ENCODE results near the gene CPA2. TPM values are rescaled to one million over a fixed set of nuclear protein-coding genes. Genes with fewer than 3 reads are reported as not detected.

Gene CPA2
- total and polyA plus RNA-seq, 2 of the 4 experiments (the other 2 are of a cell fraction) = 0.05 TPM; not detected in 1

DNA sequence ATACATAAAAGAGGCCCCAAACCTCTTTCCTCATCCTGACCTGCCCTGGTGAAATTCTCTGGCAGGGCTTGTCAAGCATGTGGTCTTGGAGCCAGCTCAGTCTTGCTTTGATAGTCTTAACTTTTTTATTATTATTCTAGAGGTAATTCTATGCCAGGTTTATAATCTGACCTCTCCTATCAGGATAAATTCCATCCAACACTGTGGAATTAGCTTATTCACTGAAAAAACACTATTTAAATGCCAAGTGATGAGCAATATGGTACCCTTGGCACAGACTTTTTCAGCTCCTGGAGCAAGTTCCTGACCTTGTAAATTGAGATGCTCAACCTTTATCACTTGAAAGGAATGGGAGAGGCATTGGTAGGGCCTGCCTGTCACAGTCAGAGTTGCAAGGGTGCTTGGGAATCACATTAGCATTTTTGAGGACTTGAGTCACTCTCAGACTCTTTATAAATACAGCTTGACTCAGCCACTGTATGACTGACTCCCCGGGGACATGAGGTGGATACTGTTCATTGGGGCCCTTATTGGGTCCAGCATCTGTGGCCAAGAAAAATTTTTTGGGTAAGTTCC, 26.1 kb downstream of the CPA2 start, which contains the start of gene CPA4 (continued):
- TF ChIP-seq RAD21 (IDR thresholded peaks at IDR 0.05; ENCODE audit: low read length) = no peak
- TF ChIP-seq CHD1 (IDR thresholded peaks at IDR 0.05; ENCODE audit: low read depth, low read length) = no peak

DNA sequence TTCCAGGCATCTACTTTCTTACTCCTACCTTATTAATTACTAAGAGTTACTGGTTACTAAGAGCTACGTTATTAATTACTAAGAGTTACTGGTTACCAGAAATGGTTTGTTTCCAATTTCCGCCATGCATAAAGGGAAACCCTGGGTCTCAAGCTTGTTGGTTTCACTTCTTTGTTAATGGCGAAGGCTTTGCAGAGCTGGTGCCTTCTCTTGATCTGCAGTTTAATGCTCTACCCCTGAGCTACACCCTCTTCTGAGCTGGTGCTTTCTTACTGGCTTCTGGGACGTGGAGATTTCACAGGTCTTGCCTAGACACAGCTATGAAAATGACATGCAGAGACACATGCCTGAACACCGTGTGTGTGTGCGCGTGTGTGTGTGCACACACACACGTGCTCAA, 26.9 kb downstream of the CPA2 start:
- peak overlapping the region; percentile 53; the same call in 1 of the 2 replicates for H3K27ac ChIP-seq (ENCODE audit: insufficient read depth, low read length)
- H2BK5ac ChIP-seq (ENCODE audit: low read depth, low read length, poor library complexity, severe bottlenecking) = peak overlapping the region; percentile 90
- peaks cover 14% of the 10 kb centered on the region for H3K4me1 ChIP-seq (ENCODE audit: control insufficient read depth, insufficient read depth, low read length)
- no peaks in the 10 kb centered on the region for H3K27me3 ChIP-seq (ENCODE audit: control insufficient read depth, insufficient read depth, low read length)
- H2BK15ac ChIP-seq (ENCODE audit: low read depth, low read length) = peak overlapping the region; percentile 91; the same call in 2 of the 3 replicates
- peak overlapping the region; percentile 71; the same call in 1 of the 2 replicates for H3K56ac ChIP-seq (ENCODE audit: extremely low read depth, insufficient read depth, low read length)
- H2AFZ ChIP-seq (replicated peaks; ENCODE audit: low read length, poor library complexity) = no peak overlapping the region
- H2BK120ac ChIP-seq (ENCODE audit: low read depth, low read length) = peak overlapping the region; percentile 98
- H3K9me1 ChIP-seq (ENCODE audit: insufficient read depth, low read length) = peaks cover 25% of the 10 kb centered on the region
- peak overlapping the region; percentile 86 for H2AK9ac ChIP-seq (replicated peaks; ENCODE audit: low read depth, low read length, poor library complexity)
- ATAC-seq (ENCODE audit: low read depth) (no peak), DNase-seq (no peak)
- no peaks in the 10 kb centered on the region for H3K9me3 ChIP-seq (ENCODE audit: control insufficient read depth, insufficient read depth, low read length)
- TF ChIP-seq FOS (IDR thresholded peaks at IDR 0.05; ENCODE audit: low read depth, low read length) (no peak), RAD21 (IDR thresholded peaks at IDR 0.05; ENCODE audit: low read length) (no peak), MAFK (IDR thresholded peaks at IDR 0.05; ENCODE audit: low read depth, low read length) (no peak), RCOR1 (IDR thresholded peaks at IDR 0.05; ENCODE audit: insufficient replicate concordance, low read length) (no peak), MXI1 (IDR thresholded peaks at IDR 0.05; ENCODE audit: borderline replicate concordance, low read depth, low read length) (no peak), BHLHE40 (IDR thresholded peaks at IDR 0.05; ENCODE audit: low read depth, low read length) (no peak), SMC3 (IDR thresholded peaks at IDR 0.05; ENCODE audit: low read depth, low read length) (no peak), NFE2L2 (IDR thresholded peaks at IDR 0.05; ENCODE audit: low read depth, low read length) (no peak)
- TF ChIP-seq, protein P1, sequence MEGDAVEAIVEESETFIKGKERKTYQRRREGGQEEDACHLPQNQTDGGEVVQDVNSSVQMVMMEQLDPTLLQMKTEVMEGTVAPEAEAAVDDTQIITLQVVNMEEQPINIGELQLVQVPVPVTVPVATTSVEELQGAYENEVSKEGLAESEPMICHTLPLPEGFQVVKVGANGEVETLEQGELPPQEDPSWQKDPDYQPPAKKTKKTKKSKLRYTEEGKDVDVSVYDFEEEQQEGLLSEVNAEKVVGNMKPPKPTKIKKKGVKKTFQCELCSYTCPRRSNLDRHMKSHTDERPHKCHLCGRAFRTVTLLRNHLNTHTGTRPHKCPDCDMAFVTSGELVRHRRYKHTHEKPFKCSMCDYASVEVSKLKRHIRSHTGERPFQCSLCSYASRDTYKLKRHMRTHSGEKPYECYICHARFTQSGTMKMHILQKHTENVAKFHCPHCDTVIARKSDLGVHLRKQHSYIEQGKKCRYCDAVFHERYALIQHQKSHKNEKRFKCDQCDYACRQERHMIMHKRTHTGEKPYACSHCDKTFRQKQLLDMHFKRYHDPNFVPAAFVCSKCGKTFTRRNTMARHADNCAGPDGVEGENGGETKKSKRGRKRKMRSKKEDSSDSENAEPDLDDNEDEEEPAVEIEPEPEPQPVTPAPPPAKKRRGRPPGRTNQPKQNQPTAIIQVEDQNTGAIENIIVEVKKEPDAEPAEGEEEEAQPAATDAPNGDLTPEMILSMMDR (conservative IDR thresholded peaks at IDR 0.05; ENCODE audit: low read depth, low read length) = no peak
- TF ChIP-seq, protein P2, sequence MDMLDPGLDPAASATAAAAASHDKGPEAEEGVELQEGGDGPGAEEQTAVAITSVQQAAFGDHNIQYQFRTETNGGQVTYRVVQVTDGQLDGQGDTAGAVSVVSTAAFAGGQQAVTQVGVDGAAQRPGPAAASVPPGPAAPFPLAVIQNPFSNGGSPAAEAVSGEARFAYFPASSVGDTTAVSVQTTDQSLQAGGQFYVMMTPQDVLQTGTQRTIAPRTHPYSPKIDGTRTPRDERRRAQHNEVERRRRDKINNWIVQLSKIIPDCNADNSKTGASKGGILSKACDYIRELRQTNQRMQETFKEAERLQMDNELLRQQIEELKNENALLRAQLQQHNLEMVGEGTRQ (IDR thresholded peaks at IDR 0.05; ENCODE audit: low read depth, low read length) = no peak
- H4K8ac ChIP-seq (ENCODE audit: low read depth in 2 of 2, low read length in 2 of 2) = peak overlapping the region; percentile 64 to 88
- no peak overlapping the region for H3K4me3 ChIP-seq (ENCODE audit: insufficient read depth, low read depth, low read length)
- H3K23ac ChIP-seq (ENCODE audit: low read depth, low read length) = peak overlapping the region; percentile 92
- POLR2A ChIA-PET (ENCODE audit: unreplicated experiment) = interaction anchor here (0.7 to 1.5 kb wide), 2 partner anchors 10 to 20 kb away, joined by 3 to 5 read pairs; no protein-coding TSS in a partner anchor
- peak overlapping the region; percentile 88; the same call in 1 of the 2 replicates for H3K18ac ChIP-seq (ENCODE audit: low read depth, low read length)
- CTCF ChIA-PET = interaction anchor here (0.7 to 1.3 kb wide), 2 partner anchors 15 to 198 kb away, joined by 3 read pairs; no protein-coding TSS in a partner anchor
- in situ Hi-C loops (cut with MboI; ENCODE audit: low sequenced_read_pairs) = no loop called here
- H4K5ac ChIP-seq (ENCODE audit: low read depth, low read length) = peak overlapping the region; percentile 69; the same call in 1 of the 2 replicates
- peak overlapping the region; percentile 60; the same call in 1 of the 2 replicates for H3K4me2 ChIP-seq (ENCODE audit: low read depth, low read length)
- BruUV-seq (replicated peaks) = no TSS peak
- H2AK5ac ChIP-seq (ENCODE audit: low read depth, low read length) = peak overlapping the region; percentile 98
- peak overlapping the region; percentile 87 for H4K91ac ChIP-seq (ENCODE audit: insufficient read depth, low read depth, low read length)
- no peaks in the 10 kb centered on the region for H4K20me1 ChIP-seq (ENCODE audit: insufficient read depth, low read length)
- dilution Hi-C loops (cut with HindIII; ENCODE audit: low sequenced_read_pairs, unreplicated experiment) = no loop called here
- peak overlapping the region; percentile 91 for H3K14ac ChIP-seq (replicated peaks; ENCODE audit: low read depth, low read length)
- intact Hi-C loops (cut with micrococcal nuclease) = loop anchor here (2.0 kb wide), 1 partner anchor 63 kb away; no protein-coding TSS in a partner anchor
- WGBS, 2 experiments (ENCODE audit: extremely low coverage in 2 of 2, insufficient read length in 1 of 2) = 100% methylated on average over 5 of the region's 8 CpGs; no CpG with 5 or more reads in 1 of the 2 experiments
- H3K79me1 ChIP-seq (ENCODE audit: low read depth in 1 of 2, low read length in 2 of 2) = peaks cover 5 to 10% of the 10 kb centered on the region in 2 experiments; a peak in 2 of 4 replicates
- peak overlapping the region; percentile 99 for H2BK20ac ChIP-seq (ENCODE audit: low read depth, low read length)
- peak overlapping the region; percentile 96 for H3K4ac ChIP-seq (ENCODE audit: low read depth, low read length)
- no peaks in the 10 kb centered on the region for H3K36me3 ChIP-seq (ENCODE audit: control insufficient read depth, insufficient read depth, low read length)
- no peak overlapping the region for H3K9ac ChIP-seq (ENCODE audit: low read depth, low read length)
